ENCODE data around the gene PIGC.
"Not testable (repeated sequence)": the region's sequence is repeated elsewhere in the genome, so short reads cannot be mapped to it uniquely, and the experiment has no call there.

Gene PIGC

GRCh38 chr1:172465617-172466016 is 21.7 kb upstream of the PIGC start:
- no peak for DNase-seq

GRCh38 chr1:172460887-172461315 is 17.0 kb upstream of the PIGC start:
- no peak for DNase-seq

GRCh38 chr1:172460177-172460576 is 16.3 kb upstream of the PIGC start:
- DNase-seq = no peak

GRCh38 chr1:172457479-172458130 is 13.7 kb upstream of the PIGC start:
- DNase-seq = no peak

GRCh38 chr1:172456344-172456769 is 12.5 kb upstream of the PIGC start:
- no peak for DNase-seq

DNA sequence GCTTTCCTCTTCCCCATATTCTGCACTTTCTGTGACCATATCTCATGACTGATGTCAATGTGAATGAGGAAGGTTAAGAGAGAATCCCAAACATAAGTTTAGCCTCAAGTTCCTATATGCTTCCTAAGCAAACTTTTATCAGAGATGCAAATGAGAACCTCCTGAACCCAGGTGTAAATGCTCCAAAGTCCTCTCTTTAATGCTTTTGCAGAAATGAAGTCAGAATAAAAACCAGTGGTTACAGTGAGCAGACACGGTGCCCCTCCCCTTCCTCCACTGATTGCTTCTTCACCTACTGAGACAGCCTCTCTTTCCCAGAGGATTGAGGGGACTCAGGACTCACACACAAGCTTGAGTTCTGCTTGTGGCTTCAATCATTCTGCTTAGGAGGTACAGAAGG is 11.6 kb upstream of the PIGC start:
- DNase-seq = no peak

- no peak for DNase-seq
These were observed 9.7 kb upstream of the PIGC start for GRCh38 chr1:172453607-172454006.

GRCh38 chr1:172453153-172453545 is 9.3 kb upstream of the PIGC start:
- DNase-seq = no peak

GRCh38 chr1:172452536-172453152 is 8.8 kb upstream of the PIGC start:
- no peak for DNase-seq

GRCh38 chr1:172451002-172451443 is 7.2 kb upstream of the PIGC start:
- DNase-seq = no peak

DNA sequence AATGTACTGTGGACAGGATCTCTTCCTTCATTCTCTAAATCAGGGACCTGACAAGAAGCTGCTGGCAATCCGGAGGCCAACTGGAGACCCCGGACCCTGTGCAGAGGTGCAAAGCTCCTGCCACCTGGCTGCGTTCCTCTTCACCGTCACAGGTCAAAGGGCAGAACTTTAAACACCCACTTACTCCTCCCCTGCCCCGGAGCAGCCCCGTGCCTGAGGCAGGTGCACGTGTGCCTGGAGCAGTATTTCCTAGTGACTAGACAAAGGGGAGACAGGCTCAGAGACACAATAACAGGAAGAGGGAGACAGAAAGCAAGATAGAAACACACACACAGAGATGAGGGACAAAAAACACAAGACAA is 6.6 kb upstream of the PIGC start:
- no peak for DNase-seq

- DNase-seq = no peak
These were observed 6.0 kb upstream of the PIGC start for GRCh38 chr1:172449585-172450523.

GRCh38 chr1:172448995-172449584 is 5.2 kb upstream of the PIGC start:
- no peak for DNase-seq

DNA sequence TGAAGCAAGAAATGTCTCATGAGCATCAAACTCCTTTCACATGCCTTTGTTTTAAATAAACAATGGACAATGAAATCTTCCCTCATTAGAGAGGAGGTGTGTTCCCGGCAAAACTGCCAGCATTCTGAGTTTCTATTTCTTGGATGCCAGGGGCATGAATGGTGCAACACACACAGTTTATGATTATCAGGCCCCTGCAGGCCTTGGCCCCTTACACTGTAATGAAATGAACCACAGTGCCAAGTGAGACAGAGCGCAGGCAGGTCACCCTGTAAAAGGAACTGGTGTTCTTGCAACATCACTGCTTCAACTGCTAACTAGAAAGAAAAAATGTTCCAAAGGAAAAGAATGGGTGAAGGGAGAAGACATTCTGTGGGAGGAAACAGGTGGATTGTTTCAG is 3.8 kb upstream of the PIGC start:
- no peak for DNase-seq

GRCh38 chr1:172446547-172446946 is 2.7 kb upstream of the PIGC start:
- no peak for DNase-seq

DNA sequence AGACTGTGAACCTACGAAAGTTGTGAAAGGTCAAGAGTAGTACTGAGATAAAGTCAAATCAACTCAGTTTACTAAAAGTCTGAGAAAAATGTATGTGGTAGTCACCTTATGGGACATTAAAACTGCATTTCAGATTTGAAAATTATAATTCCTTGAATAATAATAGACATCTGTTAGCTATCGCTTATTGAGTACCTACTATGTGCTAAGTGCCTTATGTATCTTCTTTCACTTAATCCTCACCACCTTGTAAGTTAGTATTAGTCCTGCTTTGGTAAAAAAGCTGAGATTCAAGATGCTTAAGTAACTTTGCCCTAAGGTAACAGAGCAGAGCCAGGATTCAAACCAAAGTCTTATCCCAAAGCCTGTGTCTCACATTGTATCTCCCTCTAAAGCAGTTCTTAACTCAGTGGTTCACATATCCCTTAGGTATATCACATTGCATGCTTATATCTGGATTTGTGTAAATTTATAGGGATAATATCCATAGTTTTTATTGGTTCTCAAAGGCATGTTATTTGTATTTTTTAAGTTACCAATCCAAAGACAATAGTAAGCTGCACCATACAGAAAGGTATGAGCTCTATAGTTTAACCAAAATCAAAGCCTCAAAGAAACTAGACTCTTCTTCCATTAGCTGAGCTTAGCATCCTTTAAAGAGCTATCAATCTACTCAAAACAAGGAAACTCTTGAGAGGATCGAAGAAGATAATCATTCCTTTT is 865 bp downstream of the PIGC start:
- no peak for DNase-seq

- DNase-seq = no peak
These were observed 1.5 kb downstream of the PIGC start for GRCh38 chr1:172442404-172442803.

DNA sequence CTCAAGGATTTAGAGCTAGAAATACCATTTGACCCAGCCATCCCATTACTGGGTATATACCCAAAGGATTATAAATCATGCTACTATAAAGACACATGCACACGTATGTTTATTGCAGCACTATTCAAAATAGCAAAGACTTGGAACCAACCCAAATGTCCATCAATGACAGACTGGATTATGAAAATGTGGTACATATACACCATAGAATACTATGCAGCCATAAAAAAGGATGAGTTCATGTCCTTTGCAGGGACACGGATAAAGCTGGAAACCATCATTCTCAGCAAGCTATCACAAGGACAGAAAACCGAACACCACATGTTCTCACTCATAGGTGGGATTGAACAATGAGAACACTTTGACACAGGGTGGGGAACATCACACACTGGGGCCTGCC is 6.7 kb downstream of the PIGC start:
- DNase-seq = not testable (repeated sequence)

- no peak for DNase-seq
These were observed 12.1 kb downstream of the PIGC start for GRCh38 chr1:172431721-172432192.

- no peak for DNase-seq
These were observed 12.7 kb downstream of the PIGC start for GRCh38 chr1:172431204-172431603.

DNA sequence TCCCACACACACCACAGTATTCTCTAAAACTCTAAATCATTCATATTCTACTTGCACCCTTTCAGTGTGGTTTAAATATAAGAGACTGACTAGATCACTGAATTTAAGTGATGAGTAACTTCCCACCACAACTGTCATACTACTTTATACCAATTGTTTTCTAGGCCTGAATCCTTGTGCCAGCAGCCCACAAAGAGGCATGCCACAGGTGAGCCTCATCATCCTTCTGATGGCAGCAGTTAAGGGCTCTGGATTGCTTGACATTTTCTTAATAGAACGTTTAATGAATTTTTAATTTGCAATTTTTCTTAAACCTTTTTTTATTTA is 13.8 kb downstream of the PIGC start:
- no peak for DNase-seq

DNA sequence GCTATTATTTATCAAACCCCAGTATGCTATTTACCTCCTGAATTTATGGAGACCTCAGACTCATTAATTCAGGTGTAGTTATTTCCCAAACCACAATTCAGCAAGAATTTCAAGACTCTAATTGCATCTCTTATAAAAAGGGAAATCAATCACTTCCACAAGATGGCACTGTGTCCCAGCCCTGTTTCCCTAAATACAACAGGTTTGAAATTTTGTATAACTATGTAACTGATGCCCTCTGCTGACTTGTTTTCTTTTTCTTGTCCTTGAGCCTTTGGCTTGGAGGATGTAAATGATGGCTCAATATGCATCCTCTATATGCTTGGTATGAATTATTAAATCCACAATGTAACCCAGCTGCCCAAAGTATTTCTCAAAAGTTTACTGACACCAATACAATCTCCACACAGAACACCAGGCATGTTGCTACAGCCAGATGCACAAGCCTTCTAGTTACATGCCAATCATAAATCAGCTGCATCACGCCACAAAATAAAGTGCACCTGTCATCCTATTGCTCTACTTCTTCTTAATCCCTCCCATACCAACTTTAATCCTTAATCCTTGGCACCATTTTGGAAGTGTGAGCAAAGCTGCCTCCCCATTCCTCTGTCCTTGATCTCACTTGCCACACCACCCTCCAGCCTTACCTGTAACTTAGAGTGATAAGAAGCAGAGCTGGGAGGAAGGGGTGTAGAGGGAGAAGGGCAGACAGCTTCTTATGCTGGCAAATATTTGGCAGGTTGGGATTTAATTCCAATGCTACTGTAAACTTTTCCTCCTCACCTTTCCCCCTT is 14.3 kb downstream of the PIGC start:
- no peak for DNase-seq

All from SIG-M5 (cell line).